22Rv1 (cell line): Measurements from ENCODE around the gene CRELD1.

Source experiments
- CTCF ChIP-seq: fragments of 450-650 bp; IDR thresholded peaks from 2 replicates; pipeline ENCODE4 v1.5.1; 2017; ENCODE audit warnings: mild to moderate bottlenecking
- ZFX ChIP-seq: fragments of 450-650 bp; IDR thresholded peaks from 2 replicates; pipeline ENCODE4 v1.6.1; 2017; ENCODE audit warnings: antibody characterized with exemption, borderline replicate concordance

GRCh38 chr3:9893739-9894138 lies 39.9 kb upstream of the CRELD1 start:
- no peak for TF ChIP-seq CTCF
- TF ChIP-seq ZFX = no peak
